H1 (cell line): Measurements from ENCODE around the gene GPC3. TPM values are rescaled to one million over a fixed set of nuclear protein-coding genes. Genes with fewer than 3 reads are reported as not detected.

ENCODE experiments used
- BCL11A ChIP-seq, 2 experiments: IDR thresholded peaks; one replicate each; pipeline ENCODE4 v1.6.1; 2011; ENCODE audit warnings: low read depth in 2 of 2, low read length in 2 of 2, mild to moderate bottlenecking in 2 of 2
- KDM4A ChIP-seq: IDR thresholded peaks from one replicate; pipeline ENCODE4 v1.7.1; 2012; ENCODE audit warnings: low read depth, mild to moderate bottlenecking, moderate library complexity, low read length, inconsistent platforms; ENCODE audit not compliant: severe bottlenecking
- POLR2AphosphoS5 ChIP-seq: IDR thresholded peaks from 2 replicates; pipeline ENCODE4 v1.6.1; 2011; ENCODE audit warnings: low read depth, low read length
- RAD21 ChIP-seq, 2 experiments: IDR thresholded peaks in 1 of 2; conservative IDR thresholded peaks in 1 of 2; 2 replicates each; pipeline ENCODE4 v1.6.1; 2011; ENCODE audit warnings: low read depth in 2 of 2, low read length in 2 of 2, improper control_type of control experiment in 1 of 2, inconsistent platforms in 1 of 2, mild to moderate bottlenecking in 1 of 2, moderate library complexity in 1 of 2
- RFX5 ChIP-seq: IDR thresholded peaks from 2 replicates; pipeline ENCODE4 v1.6.1; 2011; ENCODE audit warnings: low read depth, low read length, improper control_type of control experiment, borderline replicate concordance
- RNF2 ChIP-seq: fragments of 200-900, 300-1000 bp; sonication (generic); IDR thresholded peaks from 2 replicates; pipeline ENCODE4 v1.7.1; 2016; ENCODE audit warnings: borderline replicate concordance, low read depth, mild to moderate bottlenecking, antibody characterized with exemption, low read length; ENCODE audit not compliant: poor library complexity, severe bottlenecking; ENCODE audit errors: missing control alignments
- SIRT6 ChIP-seq: IDR thresholded peaks from one replicate; pipeline ENCODE4 v1.7.1; 2012; ENCODE audit warnings: low read length, inconsistent platforms
- SP2 ChIP-seq: IDR thresholded peaks from 2 replicates; pipeline ENCODE4 v1.6.1; 2012; ENCODE audit warnings: mild to moderate bottlenecking, low read length, inconsistent platforms
- polyA plus RNA-seq, 7 experiments: library from polyadenylated mRNA; depleted of rRNA in 3 of 7; stranded (reverse) in 5 of 7; unstranded in 2 of 7; fragments of >200 nt in 5 of 7; fragments of 200-250 nt in 2 of 7; gene quantifications; 1 replicate in 5 of 7; 2 replicates in 1 of 7; 4 replicates in 1 of 7; pipeline versions ENCODE4 v1.2.1 to v1.2.3, GENCODE V29; 2011 to 2013; ENCODE audit warnings: missing spikeins in 2 of 7, mixed read lengths in 2 of 7
- total RNA-seq: library from RNA; stranded (reverse); fragmentation: NEBNext Ultra II Directional; extraction: Animal tissue kit (Norgen Biotek cat#: 25700); gene quantifications from 2 replicates; pipeline ENCODE4 v1.2.1, GENCODE V29; 2021
- TF ChIP-seq, protein P1 (sequence below): IDR thresholded peaks from 2 replicates; pipeline ENCODE4 v1.6.1; 2012; ENCODE audit warnings: low read length, inconsistent platforms

The GPC3 gene
- total and polyA plus RNA-seq, 2 of the 8 experiments (the other 6 are each of a cell fraction or from before 2014, with no cell fraction given) = 64.8 to 71.9 TPM

DNA sequence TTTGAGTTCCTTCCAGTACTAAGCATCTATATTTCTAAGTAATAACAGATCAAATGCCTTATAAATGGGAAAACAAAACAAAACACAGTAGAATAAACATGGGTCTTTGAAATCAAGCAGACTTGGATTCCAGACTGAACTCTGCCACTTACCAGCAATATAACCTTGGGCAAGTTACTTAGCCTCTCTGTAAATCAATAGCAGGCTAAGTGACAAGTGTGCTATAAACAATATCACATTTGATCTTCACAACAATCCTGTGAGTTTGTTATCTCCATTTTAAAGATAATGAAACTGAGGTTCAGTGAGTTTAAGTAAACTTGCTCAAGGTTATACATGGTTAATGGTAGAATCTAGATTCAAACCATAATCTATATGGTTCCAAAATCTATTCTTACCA is 165.8 kb downstream of the GPC3 start (continued):
- TF ChIP-seq RNF2 (no peak), POLR2AphosphoS5 (no peak), RFX5 (no peak), KDM4A (no peak), BCL11A (IDR thresholded peaks at IDR 0.05; ENCODE audit: low read depth in 2 of 2, low read length in 2 of 2) (no peak), RAD21 (IDR thresholded peaks at IDR 0.05 in 1 of 2, conservative IDR thresholded peaks at IDR 0.05 in 1 of 2; ENCODE audit: low read depth in 2 of 2, low read length in 2 of 2) (no peak), SP2 (no peak), SIRT6 (no peak)
- TF ChIP-seq, protein P1, sequence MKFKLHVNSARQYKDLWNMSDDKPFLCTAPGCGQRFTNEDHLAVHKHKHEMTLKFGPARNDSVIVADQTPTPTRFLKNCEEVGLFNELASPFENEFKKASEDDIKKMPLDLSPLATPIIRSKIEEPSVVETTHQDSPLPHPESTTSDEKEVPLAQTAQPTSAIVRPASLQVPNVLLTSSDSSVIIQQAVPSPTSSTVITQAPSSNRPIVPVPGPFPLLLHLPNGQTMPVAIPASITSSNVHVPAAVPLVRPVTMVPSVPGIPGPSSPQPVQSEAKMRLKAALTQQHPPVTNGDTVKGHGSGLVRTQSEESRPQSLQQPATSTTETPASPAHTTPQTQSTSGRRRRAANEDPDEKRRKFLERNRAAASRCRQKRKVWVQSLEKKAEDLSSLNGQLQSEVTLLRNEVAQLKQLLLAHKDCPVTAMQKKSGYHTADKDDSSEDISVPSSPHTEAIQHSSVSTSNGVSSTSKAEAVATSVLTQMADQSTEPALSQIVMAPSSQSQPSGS = no peak
- TF ChIP-seq, all 59 proteins: peak for 0
